ENCODE measurements around the gene GLP1R.
"Not testable (repeated sequence)": the region's sequence is repeated elsewhere in the genome, so short reads cannot be mapped to it uniquely, and the experiment has no call there.

Gene GLP1R

DNA sequence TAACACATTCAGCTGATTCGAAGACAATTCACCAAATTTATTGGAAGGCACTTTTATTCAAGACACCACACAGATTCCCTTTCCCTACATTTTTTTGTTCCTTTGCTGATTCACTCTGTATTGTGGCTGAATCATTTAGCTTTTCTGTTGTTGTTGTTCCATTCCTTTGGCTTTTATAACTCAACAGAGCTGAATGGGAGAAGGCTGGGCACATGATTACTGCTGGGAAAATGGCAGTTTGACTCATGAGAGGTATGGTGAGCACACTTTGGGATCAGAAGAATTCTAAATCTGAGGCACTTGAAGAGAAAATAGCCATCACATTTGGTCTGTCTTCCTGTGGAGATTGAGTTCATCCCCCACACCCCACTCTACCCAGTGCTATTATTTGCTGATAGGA, 82.1 kb downstream of the GLP1R start:
- POLR2A ChIA-PET = no interaction called here
- CTCF ChIA-PET = interaction anchor here (0.6 kb wide), 1 partner anchor 27 kb away, joined by 3 read pairs; no protein-coding TSS in a partner anchor
- H3K4me3 ChIP-seq (ENCODE audit: low read depth, low read length) = no peak overlapping the region

DNA sequence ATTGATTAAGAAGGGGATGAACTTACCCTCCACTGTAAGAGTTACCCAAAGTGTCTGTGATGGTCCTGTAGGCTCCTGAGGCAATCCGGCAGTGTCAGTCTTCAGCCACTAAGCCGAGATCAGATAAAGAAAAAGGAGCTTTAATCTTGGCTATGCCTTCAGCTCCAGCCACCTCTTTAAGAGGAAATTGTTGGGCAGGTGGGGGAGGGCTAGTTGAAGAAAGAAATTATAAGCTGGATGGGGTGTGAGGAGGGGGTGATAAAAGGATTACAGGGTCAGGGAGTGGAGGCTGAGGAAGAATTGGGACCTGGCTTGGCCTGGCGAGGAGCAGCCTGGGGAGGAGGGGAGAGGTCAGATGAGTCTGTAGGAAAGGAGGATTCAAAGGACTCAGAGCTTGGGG, 86.2 kb downstream of the GLP1R start:
- H3K36me3 ChIP-seq (ENCODE audit: control insufficient read depth in 2 of 2, insufficient read depth in 1 of 2, low read length in 2 of 2); POLR2A ChIA-PET; H3K4me1 ChIP-seq (ENCODE audit: control insufficient read depth, insufficient read depth, low read length); H3K4me3 ChIP-seq (ENCODE audit: low read depth, low read length); H3K9me3 ChIP-seq (ENCODE audit: control insufficient read depth, insufficient read depth, low read depth, low read length); CTCF ChIA-PET; H3K27ac ChIP-seq (ENCODE audit: extremely low read depth, low read depth, low read length): not testable (repeated sequence)

More for the DNA sequence above, 82.1 kb downstream of the GLP1R start:
- Histone ChIP-seq H3K27ac (ENCODE audit: extremely low read depth, low read depth, low read length) (no peak overlapping the region), H3K4me1 (ENCODE audit: control insufficient read depth, insufficient read depth, low read length) (peaks cover 5% of the 10 kb centered on the region), H3K9me3 (ENCODE audit: control insufficient read depth, insufficient read depth, low read depth, low read length) (no peaks in the 10 kb centered on the region), H3K36me3 (ENCODE audit: control insufficient read depth in 2 of 2, insufficient read depth in 1 of 2, low read length in 2 of 2) (no peaks in the 10 kb centered on the region)
- TF ChIP-seq ZNF184 (tag by site-specific recombination; IDR thresholded peaks at IDR 0.05) (no peak), ZNF530 (tag by site-specific recombination; IDR thresholded peaks at IDR 0.05; ENCODE audit: low read depth) (no peak), ZSCAN30 (tag by site-specific recombination; IDR thresholded peaks at IDR 0.05) (no peak), TRIM28 (IDR thresholded peaks at IDR 0.05; ENCODE audit: borderline replicate concordance, low read length) (no peak), ZNF426 (tag by site-specific recombination; IDR thresholded peaks at IDR 0.05) (no peak), MZF1 (tag by site-specific recombination; IDR thresholded peaks at IDR 0.05; ENCODE audit: borderline replicate concordance) (no peak), FEZF1 (tag by site-specific recombination; IDR thresholded peaks at IDR 0.05) (no peak), BCL11A (tag by site-specific recombination; IDR thresholded peaks at IDR 0.05; ENCODE audit: low read depth) (no peak), ZNF600 (tag by site-specific recombination; IDR thresholded peaks at IDR 0.05) (no peak), ZNF677 (tag by site-specific recombination; IDR thresholded peaks at IDR 0.05) (no peak), HOXD13 (CRISPR knock-in tag; IDR thresholded peaks at IDR 0.05; ENCODE audit: borderline replicate concordance) (no peak), KLF7 (tag by site-specific recombination; IDR thresholded peaks at IDR 0.05; ENCODE audit: borderline replicate concordance) (no peak)
- TF ChIP-seq, protein P1, sequence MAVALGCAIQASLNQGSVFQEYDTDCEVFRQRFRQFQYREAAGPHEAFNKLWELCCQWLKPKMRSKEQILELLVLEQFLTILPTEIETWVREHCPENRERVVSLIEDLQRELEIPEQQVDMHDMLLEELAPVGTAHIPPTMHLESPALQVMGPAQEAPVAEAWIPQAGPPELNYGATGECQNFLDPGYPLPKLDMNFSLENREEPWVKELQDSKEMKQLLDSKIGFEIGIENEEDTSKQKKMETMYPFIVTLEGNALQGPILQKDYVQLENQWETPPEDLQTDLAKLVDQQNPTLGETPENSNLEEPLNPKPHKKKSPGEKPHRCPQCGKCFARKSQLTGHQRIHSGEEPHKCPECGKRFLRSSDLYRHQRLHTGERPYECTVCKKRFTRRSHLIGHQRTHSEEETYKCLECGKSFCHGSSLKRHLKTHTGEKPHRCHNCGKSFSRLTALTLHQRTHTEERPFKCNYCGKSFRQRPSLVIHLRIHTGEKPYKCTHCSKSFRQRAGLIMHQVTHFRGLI (tag by site-specific recombination; IDR thresholded peaks at IDR 0.05) = no peak
- TF ChIP-seq, protein P2, sequence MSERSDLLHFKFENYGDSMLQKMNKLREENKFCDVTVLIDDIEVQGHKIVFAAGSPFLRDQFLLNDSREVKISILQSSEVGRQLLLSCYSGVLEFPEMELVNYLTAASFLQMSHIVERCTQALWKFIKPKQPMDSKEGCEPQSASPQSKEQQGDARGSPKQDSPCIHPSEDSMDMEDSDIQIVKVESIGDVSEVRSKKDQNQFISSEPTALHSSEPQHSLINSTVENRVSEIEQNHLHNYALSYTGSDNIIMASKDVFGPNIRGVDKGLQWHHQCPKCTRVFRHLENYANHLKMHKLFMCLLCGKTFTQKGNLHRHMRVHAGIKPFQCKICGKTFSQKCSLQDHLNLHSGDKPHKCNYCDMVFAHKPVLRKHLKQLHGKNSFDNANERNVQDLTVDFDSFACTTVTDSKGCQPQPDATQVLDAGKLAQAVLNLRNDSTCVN (tag by site-specific recombination; optimal IDR thresholded peaks at IDR 0.05) = no peak
- TF ChIP-seq, protein P3, sequence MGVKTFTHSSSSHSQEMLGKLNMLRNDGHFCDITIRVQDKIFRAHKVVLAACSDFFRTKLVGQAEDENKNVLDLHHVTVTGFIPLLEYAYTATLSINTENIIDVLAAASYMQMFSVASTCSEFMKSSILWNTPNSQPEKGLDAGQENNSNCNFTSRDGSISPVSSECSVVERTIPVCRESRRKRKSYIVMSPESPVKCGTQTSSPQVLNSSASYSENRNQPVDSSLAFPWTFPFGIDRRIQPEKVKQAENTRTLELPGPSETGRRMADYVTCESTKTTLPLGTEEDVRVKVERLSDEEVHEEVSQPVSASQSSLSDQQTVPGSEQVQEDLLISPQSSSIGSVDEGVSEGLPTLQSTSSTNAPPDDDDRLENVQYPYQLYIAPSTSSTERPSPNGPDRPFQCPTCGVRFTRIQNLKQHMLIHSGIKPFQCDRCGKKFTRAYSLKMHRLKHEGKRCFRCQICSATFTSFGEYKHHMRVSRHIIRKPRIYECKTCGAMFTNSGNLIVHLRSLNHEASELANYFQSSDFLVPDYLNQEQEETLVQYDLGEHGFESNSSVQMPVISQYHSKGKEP (tag by site-specific recombination; IDR thresholded peaks at IDR 0.05) = no peak
- TF ChIP-seq, protein P4, sequence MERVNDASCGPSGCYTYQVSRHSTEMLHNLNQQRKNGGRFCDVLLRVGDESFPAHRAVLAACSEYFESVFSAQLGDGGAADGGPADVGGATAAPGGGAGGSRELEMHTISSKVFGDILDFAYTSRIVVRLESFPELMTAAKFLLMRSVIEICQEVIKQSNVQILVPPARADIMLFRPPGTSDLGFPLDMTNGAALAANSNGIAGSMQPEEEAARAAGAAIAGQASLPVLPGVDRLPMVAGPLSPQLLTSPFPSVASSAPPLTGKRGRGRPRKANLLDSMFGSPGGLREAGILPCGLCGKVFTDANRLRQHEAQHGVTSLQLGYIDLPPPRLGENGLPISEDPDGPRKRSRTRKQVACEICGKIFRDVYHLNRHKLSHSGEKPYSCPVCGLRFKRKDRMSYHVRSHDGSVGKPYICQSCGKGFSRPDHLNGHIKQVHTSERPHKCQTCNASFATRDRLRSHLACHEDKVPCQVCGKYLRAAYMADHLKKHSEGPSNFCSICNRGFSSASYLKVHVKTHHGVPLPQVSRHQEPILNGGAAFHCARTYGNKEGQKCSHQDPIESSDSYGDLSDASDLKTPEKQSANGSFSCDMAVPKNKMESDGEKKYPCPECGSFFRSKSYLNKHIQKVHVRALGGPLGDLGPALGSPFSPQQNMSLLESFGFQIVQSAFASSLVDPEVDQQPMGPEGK (tag by site-specific recombination; IDR thresholded peaks at IDR 0.05) = no peak

DNA sequence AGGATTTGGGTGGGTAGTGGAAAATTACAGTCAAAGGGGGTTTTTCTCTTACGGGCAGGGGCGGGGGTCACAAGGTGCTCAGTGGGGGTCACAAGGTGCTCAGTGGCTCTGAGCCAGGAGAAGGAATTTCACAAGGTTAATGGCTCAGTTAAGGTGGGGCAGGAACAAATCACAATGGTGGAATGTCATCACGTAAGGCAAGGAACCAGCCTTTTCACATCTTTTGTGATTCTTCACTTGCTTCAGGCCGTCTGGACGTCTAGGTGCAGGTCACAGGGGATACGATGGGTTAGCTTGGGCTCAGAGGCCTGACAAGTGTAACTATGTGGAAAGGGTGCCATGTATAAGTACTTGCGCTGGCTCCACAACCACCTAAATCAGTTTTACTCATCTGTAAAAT, 87.6 kb downstream of the GLP1R start:
- H3K36me3 ChIP-seq (ENCODE audit: control insufficient read depth in 2 of 2, insufficient read depth in 1 of 2, low read length in 2 of 2); H3K4me1 ChIP-seq (ENCODE audit: control insufficient read depth, insufficient read depth, low read length); H3K4me3 ChIP-seq (ENCODE audit: low read depth, low read length); POLR2A ChIA-PET; H3K9me3 ChIP-seq (ENCODE audit: control insufficient read depth, insufficient read depth, low read depth, low read length); H3K27ac ChIP-seq (ENCODE audit: extremely low read depth, low read depth, low read length): not testable (repeated sequence)
- CTCF ChIA-PET = interaction anchor here (0.7 to 1.1 kb wide), 3 partner anchors 16 to 167 kb away, joined by 3 to 7 read pairs (median 3); no protein-coding TSS in a partner anchor

Data from HEK293 (cell line).